22Rv1 (cell line): Measurements from ENCODE around the gene LGALS4.
"Not testable (repeated sequence)": the region's sequence is repeated elsewhere in the genome, so short reads cannot be mapped to it uniquely, and the experiment has no call there.

Source experiments
- CTCF ChIP-seq: fragments of 450-650 bp; IDR thresholded peaks from 2 replicates; pipeline ENCODE4 v1.5.1; 2017; ENCODE audit warnings: mild to moderate bottlenecking
- ZFX ChIP-seq: fragments of 450-650 bp; IDR thresholded peaks from 2 replicates; pipeline ENCODE4 v1.6.1; 2017; ENCODE audit warnings: antibody characterized with exemption, borderline replicate concordance

- not testable (repeated sequence) for TF ChIP-seq CTCF, ZFX
Measured at GRCh38 chr19:38760805-38761517, 51.8 kb downstream of the LGALS4 start.
